GM18907 (cell line): ENCODE measurements around the gene MRPL46.
"Not testable (repeated sequence)": the region's sequence is repeated elsewhere in the genome, so short reads cannot be mapped to it uniquely, and the experiment has no call there.

ENCODE experiments used
- ATAC-seq: cut with Tn5 transposase; IDR thresholded peaks from one replicate; pipeline ENCODE4 v1.9.1; 2021; ENCODE audit warnings: mild to moderate bottlenecking, moderate library complexity; ENCODE audit not compliant: unreplicated experiment

The MRPL46 gene

GRCh38 chr15:88447206-88447605 lies 20.0 kb downstream of the MRPL46 start:
- no peak for ATAC-seq

DNA sequence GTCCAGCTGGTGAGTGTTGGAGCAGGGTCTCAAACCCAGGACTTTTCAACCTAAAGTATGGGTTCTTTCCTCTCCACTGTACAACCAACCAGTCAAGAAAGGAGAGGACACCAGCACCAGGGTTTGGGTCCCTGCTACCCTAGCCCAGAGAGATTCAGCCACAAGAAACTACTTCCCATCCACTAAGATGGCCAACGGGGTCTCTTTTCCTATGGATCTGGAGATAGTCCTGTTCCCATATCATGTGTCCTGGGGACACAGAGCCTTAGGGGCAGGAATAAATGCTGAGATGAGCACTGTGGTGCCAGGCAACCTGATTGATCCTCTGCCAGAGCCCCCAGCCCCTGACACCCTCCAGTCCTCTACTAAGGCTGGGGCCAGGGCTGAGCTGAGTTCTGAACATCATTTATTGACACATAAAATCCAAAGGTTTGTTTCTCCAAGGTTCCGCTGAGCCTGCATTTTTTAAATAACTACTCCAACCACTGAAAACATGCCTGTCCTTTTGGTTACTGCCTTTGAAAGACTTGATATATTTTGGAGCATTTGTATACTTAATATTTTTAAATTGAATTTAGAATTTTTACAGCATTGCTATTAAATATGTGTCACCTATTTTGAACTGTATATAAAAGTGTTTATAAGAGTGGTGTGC lies 26.0 kb downstream of the MRPL46 start:
- no peak for ATAC-seq

DNA sequence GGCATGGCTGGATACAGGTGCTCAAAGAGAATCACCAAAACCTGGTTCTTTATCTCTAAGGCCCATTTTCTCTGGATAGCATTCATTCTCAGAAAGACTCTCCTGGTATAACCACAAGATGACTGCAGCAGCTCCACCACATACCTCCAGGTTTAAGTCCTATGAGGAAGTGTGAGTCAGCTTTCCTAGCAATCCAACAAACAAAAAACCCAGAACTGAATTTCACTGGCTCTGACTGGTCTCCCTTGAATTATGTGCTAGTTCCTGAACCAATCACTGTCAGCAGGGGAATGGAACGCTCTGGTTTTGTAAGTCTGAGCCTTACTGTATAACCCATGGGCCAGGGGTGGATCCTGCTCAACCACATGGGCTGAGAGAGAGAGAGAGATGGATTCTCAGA lies 27.2 kb downstream of the MRPL46 start:
- no peak for ATAC-seq

DNA sequence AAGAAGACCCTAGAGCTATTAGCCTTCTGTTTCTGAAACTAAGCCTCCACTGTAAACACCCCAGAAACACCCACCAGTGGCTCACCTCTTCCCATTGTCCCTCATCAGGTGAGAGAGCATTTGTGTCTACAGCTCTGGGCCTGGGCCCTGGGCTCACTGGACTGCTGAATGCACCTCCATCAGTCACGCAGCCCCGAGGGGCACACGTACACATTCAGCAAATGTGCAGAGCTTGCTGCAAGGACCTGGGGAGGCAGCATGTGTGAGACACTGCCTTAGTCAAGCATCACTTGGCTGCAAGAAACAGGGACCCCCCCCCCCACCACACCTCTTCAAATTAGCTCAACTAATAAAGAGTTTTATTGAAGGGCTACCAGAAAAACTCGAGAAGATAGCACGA lies 29.0 kb downstream of the MRPL46 start:
- no peak for ATAC-seq

DNA sequence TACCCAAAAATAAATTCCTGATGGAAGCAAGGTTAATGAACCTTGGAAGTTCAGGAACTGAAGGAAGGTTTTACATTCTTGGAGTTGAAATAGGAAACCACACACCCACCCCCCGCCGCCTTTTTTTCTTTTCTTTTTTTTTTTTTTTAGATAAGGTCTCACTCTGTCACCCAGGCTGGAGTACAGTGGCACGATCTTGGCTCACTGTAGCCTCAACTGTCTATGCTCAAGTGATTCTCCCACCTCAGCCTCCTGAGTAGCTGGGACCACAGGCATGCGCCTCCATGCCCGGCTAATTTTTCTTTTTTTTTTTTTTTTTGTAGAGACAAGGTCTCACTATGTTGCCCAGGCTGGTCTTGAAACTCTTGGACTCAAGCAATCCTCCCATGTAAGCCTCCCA lies 33.1 kb downstream of the MRPL46 start:
- ATAC-seq, result not testable (repeated sequence)

- ATAC-seq, result no peak
Measured at GRCh38 chr15:88433046-88433685, 34.0 kb downstream of the MRPL46 start.

DNA sequence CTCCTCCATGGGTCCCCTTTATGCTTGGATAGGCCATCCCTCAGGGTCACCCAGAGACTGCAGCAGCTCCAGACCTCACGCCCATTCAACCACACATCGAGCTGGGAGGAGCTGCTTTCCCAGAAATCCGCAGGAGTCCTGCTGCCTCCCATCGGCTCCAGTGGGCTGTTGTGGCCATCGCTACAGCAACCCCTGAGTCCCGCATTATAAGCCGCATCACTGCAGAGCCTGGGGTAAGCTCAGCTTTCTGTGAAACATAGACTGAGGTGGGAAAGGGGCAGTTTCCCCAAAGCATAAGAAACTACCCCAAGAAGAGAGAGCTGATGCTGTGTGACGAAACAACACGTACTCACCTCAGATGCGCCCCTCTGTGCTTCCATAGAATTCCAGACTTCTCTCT lies 35.7 kb downstream of the MRPL46 start:
- ATAC-seq, result no peak

GRCh38 chr15:88430051-88430450 lies 37.1 kb downstream of the MRPL46 start:
- no peak for ATAC-seq

DNA sequence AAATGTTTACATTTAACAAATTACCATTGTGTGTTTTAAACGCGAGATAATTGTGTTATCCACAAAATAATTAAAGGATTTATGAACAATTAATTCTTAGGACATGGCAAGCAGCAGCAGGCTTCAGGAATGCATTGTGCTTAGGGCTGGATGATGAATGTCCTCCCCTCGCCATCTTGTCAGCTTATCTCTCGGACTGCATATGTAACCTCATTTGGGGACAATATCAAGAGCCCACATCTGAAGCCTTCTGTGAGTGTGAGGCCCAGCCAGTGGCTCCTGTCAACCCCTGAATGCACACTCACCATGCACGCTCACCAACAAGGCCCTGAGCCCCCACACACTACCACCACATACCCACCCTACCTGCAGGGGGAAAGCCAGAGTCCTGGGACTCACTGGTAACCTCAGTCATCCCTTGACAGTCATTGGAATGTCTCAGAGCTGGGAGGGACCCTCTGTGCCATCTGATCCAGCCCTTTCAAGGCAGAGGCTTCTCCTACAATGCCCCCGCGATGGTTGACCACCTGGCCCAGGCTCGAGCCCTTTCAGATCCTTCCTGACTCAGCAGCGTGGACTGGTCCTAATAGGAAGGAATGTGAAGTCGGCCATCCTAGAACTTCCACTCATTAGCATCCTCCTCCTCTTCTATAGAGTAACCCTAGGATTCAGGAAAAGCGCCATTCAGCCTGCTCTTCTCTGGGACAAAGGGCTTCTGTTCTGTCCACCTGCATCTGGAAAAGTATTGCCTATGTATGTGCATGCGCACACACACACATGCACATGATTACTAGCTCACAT lies 38.2 kb downstream of the MRPL46 start:
- ATAC-seq, result no peak

GRCh38 chr15:88428053-88428452 lies 39.1 kb downstream of the MRPL46 start:
- no peak for ATAC-seq

DNA sequence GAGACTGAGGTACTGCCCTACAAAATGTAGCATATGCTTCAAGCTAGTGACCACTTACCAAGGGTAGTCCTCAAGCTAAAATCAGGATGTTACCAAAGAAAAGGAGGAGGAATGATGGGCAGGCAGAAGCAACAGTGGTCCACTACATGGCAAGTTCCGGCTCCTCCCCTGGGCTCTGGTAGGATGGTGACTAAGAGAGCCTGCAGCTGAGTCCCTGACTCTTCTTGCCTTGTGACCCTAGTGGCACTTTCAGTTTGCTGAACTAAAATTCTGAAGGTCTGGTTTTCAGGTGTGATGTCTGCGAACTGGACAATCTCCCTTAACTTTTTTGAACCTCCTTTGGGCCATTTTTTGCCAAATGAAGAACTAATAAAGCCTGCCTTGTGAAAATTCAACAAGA lies 40.9 kb downstream of the MRPL46 start:
- ATAC-seq, result no peak

DNA sequence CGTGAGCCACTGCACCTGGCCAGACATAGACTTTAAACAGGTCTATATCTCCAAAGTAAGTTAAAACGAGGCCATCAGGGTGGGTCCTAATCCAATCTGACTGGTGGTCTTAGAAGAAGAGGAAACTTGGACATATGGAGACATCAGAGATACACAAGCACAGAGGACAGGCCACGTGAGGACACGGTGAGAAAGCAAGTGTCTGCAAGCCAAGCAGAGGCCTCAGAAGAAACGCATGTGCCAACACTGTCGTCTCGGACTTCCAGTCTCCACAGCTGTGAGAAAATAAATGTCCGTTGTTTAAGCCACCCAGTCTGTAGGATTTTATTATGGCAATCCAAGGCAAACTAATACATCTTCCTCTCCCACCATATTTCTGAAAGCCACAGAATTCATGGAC lies 43.9 kb downstream of the MRPL46 start:
- no peak for ATAC-seq

DNA sequence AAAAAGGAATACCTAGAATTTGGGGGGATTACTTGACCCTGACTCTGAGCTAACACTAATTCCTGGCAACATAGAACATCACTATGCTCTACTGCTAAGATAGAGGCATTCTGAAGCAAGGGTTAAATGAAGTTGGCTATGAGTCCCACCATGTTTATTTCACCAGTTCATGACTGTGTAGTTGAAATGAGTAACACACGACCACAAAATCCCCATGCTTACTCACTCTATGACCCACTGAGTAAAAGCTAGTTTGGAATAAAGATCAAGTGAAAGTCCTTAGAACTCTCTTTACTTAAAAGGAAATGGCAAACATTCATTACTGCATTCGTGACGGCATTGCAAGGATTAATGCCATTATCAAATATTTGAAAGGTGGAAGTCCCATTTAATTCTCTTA lies 47.4 kb downstream of the MRPL46 start:
- no peak for ATAC-seq
